Endothelial cell of umbilical vein (primary cell): ENCODE data around the gene SPCS1. TPM values are rescaled to one million over a fixed set of nuclear protein-coding genes. Genes with fewer than 3 reads are reported as not detected.

Experiments
- BruUV-seq: library from RNA; stranded (reverse); fragments of 400-500 nt; replicated peaks from 2 replicates; lab custom pipeline; 2021; lab: Mats Ljungman, UMichigan
- CTCF ChIA-PET: fragments of 300-600, 350-600 bp; sonication (Branson Sonifier 250); formaldehyde crosslinking; loops from one replicate; lab custom pipeline; 2021; ENCODE audit warnings: antibody characterized with exemption, inconsistent platforms; lab: Charles Lee
- POLR2A ChIA-PET: fragments of 300-600, 350-600 bp; sonication (Branson Sonifier 250); formaldehyde crosslinking; loops from one replicate; lab custom pipeline; 2021; ENCODE audit warnings: antibody characterized with exemption, inconsistent platforms; lab: Charles Lee
- DNase-seq: peaks from one replicate; pipeline ENCODE4 v3.0.0-alpha.2; 2011; ENCODE audit warnings: low read depth, low spot score
- FAIRE-seq: peaks from 2 replicates; lab custom pipeline; 2011; peaks lifted over from hg19 to GRCh38; lab: Jason Lieb, UNC
- H2AFZ ChIP-seq: 2 replicates; pipeline ENCODE4 v1.6.0; 2012; ENCODE audit warnings: low read depth, low read length, control low read depth, inconsistent platforms
- H3K27ac ChIP-seq: 2 replicates; pipeline ENCODE4 v1.5.1; 2011; ENCODE audit warnings: low read depth, mild to moderate bottlenecking, control low read depth, low read length, moderate library complexity; ENCODE audit not compliant: insufficient read depth
- H3K27me3 ChIP-seq, 2 experiments: 2 replicates each; pipeline versions ENCODE4 v1.6.0 to v1.6.1; 2011; ENCODE audit warnings: low read length in 2 of 2, mixed read lengths in 1 of 2; ENCODE audit not compliant: control insufficient read depth in 2 of 2, insufficient read depth in 2 of 2
- H3K36me3 ChIP-seq, 2 experiments: 2 replicates in 1 of 2; 3 replicates in 1 of 2; pipeline ENCODE4 v1.5.1; 2011; ENCODE audit warnings: low read length in 2 of 2, mild to moderate bottlenecking in 1 of 2, moderate library complexity in 1 of 2; ENCODE audit not compliant: control insufficient read depth in 2 of 2, insufficient read depth in 2 of 2; ENCODE audit errors: extremely low read depth in 1 of 2
- H3K4me1 ChIP-seq: 3 replicates; pipeline ENCODE4 v1.5.1; 2011; ENCODE audit warnings: mild to moderate bottlenecking, low read length; ENCODE audit not compliant: control insufficient read depth, insufficient read depth; ENCODE audit errors: extremely low read depth
- H3K4me2 ChIP-seq: 2 replicates; pipeline ENCODE4 v1.6.1; 2011; ENCODE audit warnings: low read length, control low read depth, mixed read lengths; ENCODE audit not compliant: insufficient read depth
- H3K4me3 ChIP-seq, 3 experiments: fragments of 200-600 bp in 1 of 3; sonication (generic), shearing (Covaris generic) in 1 of 3; replicated peaks in 1 of 3; 2 replicates each; pipeline ENCODE4 v1.5.1; 2011 to 2016; ENCODE audit warnings: control low read depth in 3 of 3, low read length in 3 of 3, mild to moderate bottlenecking in 2 of 3, inconsistent platforms in 1 of 3, low read depth in 1 of 3, moderate library complexity in 1 of 3; ENCODE audit not compliant: insufficient read depth in 1 of 3
- H3K79me2 ChIP-seq: 2 replicates; pipeline ENCODE4 v1.6.0; 2012; ENCODE audit warnings: low read length, inconsistent platforms; ENCODE audit not compliant: control insufficient read depth, insufficient read depth
- H3K9ac ChIP-seq: replicated peaks from 2 replicates; pipeline ENCODE3; 2011; ENCODE audit warnings: low read length, control low read depth; ENCODE audit not compliant: insufficient read depth; ENCODE audit errors: extremely low read depth
- H3K9me1 ChIP-seq: replicated peaks from 3 replicates; pipeline ENCODE4 v1.6.0; 2011; ENCODE audit warnings: mild to moderate bottlenecking, low read length; ENCODE audit not compliant: control insufficient read depth, insufficient read depth; ENCODE audit errors: extremely low read depth
- H3K9me3 ChIP-seq: replicated peaks from 2 replicates; pipeline ENCODE4 v1.5.1; 2012; ENCODE audit warnings: low read length, inconsistent platforms; ENCODE audit not compliant: control insufficient read depth, insufficient read depth
- H4K20me1 ChIP-seq: replicated peaks from 2 replicates; pipeline ENCODE3; 2011; ENCODE audit warnings: mild to moderate bottlenecking, low read length; ENCODE audit not compliant: control insufficient read depth, insufficient read depth; ENCODE audit errors: extremely low read depth
- EZH2 ChIP-seq: IDR thresholded peaks from 2 replicates; pipeline ENCODE4 v1.6.1; 2012; ENCODE audit warnings: borderline replicate concordance, low read depth, mild to moderate bottlenecking, moderate library complexity, low read length, inconsistent platforms; ENCODE audit not compliant: severe bottlenecking
- FOS ChIP-seq: IDR thresholded peaks from 2 replicates; pipeline ENCODE4 v1.6.1; 2011; ENCODE audit warnings: mild to moderate bottlenecking, low read length, moderate library complexity, borderline replicate concordance; ENCODE audit not compliant: insufficient read depth
- MYC ChIP-seq: IDR thresholded peaks from one replicate; pipeline ENCODE4 v1.6.1; 2011; ENCODE audit warnings: mild to moderate bottlenecking, low read depth, low read length
- POLR2A ChIP-seq: IDR thresholded peaks from 2 replicates; pipeline ENCODE4 v1.6.1; 2012; ENCODE audit warnings: low read depth, mild to moderate bottlenecking, control low read depth, low read length
- POLR2AphosphoS5 ChIP-seq: IDR thresholded peaks from 2 replicates; pipeline ENCODE4 v1.6.1; 2012; ENCODE audit warnings: low read depth, mild to moderate bottlenecking, control low read depth, low read length, moderate library complexity; ENCODE audit not compliant: insufficient read depth
- dilution Hi-C: fragments of 300-500 bp; cut with MboI; formaldehyde crosslinking; loops from one replicate; pipeline ENCODE4 v1.15.0; 2019; ENCODE audit warnings: low sequenced_read_pairs; ENCODE audit not compliant: extremely low pct_ligation_motif_present
- intact Hi-C: fragments of 100-400 bp; cut with micrococcal nuclease; formaldehyde crosslinking; loops from one replicate; pipeline ENCODE4 v1.10.0; 2022
- polyA plus RNA-seq, 4 experiments: library from polyadenylated mRNA; depleted of rRNA in 3 of 4; stranded (reverse) in 3 of 4; unstranded in 1 of 4; fragments of >200 nt; gene quantifications; 2 replicates each; pipeline versions ENCODE4 v1.2.1 to v1.2.3, GENCODE V29; 2011 to 2012; ENCODE audit warnings: missing spikeins in 1 of 4
- total RNA-seq: library from RNA; stranded (reverse); gene quantifications from 2 replicates; pipeline ENCODE4 v1.2.3, GENCODE V29; 2021
- TF ChIP-seq, protein P1 (sequence below), 2 donors: IDR thresholded peaks; 1 replicate in 1 of 2; 2 replicates in 1 of 2; pipeline ENCODE4 v1.5.1; 2011; ENCODE audit warnings: low read length in 2 of 2, mild to moderate bottlenecking in 2 of 2, moderate library complexity in 2 of 2, control low read depth in 1 of 2, inconsistent platforms in 1 of 2, low read depth in 1 of 2; ENCODE audit not compliant: insufficient read depth in 1 of 2; ENCODE audit errors: extremely low read depth in 1 of 2
- TF ChIP-seq, protein P2 (sequence below): IDR thresholded peaks from 2 replicates; pipeline ENCODE4 v1.6.1; 2011; ENCODE audit not compliant: insufficient read depth, insufficient read length

The SPCS1 gene
- total and polyA plus RNA-seq, 2 donors (not counting 3 experiments of a cell fraction or from before 2014, with no cell fraction given) = 100 to 240 TPM

GRCh38 chr3:52739730-52740129 lies 33.8 kb downstream of the SPCS1 start:
- no peaks in the 10 kb centered on the region for H3K27me3 ChIP-seq
- H3K27ac ChIP-seq = no peak overlapping the region
- no peak for TF ChIP-seq POLR2AphosphoS5
- no peak for TF ChIP-seq POLR2A
- TF ChIP-seq MYC = no peak
- no peak for TF ChIP-seq FOS
- TF ChIP-seq, protein P1, sequence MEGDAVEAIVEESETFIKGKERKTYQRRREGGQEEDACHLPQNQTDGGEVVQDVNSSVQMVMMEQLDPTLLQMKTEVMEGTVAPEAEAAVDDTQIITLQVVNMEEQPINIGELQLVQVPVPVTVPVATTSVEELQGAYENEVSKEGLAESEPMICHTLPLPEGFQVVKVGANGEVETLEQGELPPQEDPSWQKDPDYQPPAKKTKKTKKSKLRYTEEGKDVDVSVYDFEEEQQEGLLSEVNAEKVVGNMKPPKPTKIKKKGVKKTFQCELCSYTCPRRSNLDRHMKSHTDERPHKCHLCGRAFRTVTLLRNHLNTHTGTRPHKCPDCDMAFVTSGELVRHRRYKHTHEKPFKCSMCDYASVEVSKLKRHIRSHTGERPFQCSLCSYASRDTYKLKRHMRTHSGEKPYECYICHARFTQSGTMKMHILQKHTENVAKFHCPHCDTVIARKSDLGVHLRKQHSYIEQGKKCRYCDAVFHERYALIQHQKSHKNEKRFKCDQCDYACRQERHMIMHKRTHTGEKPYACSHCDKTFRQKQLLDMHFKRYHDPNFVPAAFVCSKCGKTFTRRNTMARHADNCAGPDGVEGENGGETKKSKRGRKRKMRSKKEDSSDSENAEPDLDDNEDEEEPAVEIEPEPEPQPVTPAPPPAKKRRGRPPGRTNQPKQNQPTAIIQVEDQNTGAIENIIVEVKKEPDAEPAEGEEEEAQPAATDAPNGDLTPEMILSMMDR (IDR thresholded peaks at IDR 0.05; ENCODE audit: extremely low read depth in 1 of 2, insufficient read depth in 1 of 2, low read depth in 1 of 2, low read length in 2 of 2) = no peak
- TF ChIP-seq, protein P2, sequence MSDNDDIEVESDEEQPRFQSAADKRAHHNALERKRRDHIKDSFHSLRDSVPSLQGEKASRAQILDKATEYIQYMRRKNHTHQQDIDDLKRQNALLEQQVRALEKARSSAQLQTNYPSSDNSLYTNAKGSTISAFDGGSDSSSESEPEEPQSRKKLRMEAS = no peak
- TF ChIP-seq EZH2 = no peak
- no peaks in the 10 kb centered on the region for H3K79me2 ChIP-seq
- no peak overlapping the region for H3K4me2 ChIP-seq
- H4K20me1 ChIP-seq = no peaks in the 10 kb centered on the region
- H3K9me1 ChIP-seq = no peaks in the 10 kb centered on the region
- H3K4me3 ChIP-seq = no peak overlapping the region
- no peaks in the 10 kb centered on the region for H3K4me1 ChIP-seq
- no peak for FAIRE-seq
- POLR2A ChIA-PET = interaction anchor here (0.6 kb wide), 1 partner anchor 145 kb away, joined by 3 read pairs; no protein-coding TSS in a partner anchor
- no peak overlapping the region for H2AFZ ChIP-seq
- CTCF ChIA-PET = interaction anchor here (1.2 kb wide), 1 partner anchor 81 kb away, joined by 3 read pairs; no protein-coding TSS in a partner anchor
- H3K9ac ChIP-seq = no peak overlapping the region
- DNase-seq = no peak
- dilution Hi-C loops = no loop called here
- BruUV-seq = no TSS peak
- intact Hi-C loops = loop anchor here (5.0 kb wide), 1 partner anchor 248 kb away; no protein-coding TSS in a partner anchor
- H3K9me3 ChIP-seq = no peaks in the 10 kb centered on the region
- H3K36me3 ChIP-seq = peaks cover 3 to 4% of the 10 kb centered on the region in 2 experiments
